HG03108 (cell line): ENCODE data around the gene CLIC4.
"Not testable (repeated sequence)": the region's sequence is repeated elsewhere in the genome, so short reads cannot be mapped to it uniquely, and the experiment has no call there.

Source experiments
- ATAC-seq: cut with Tn5 transposase; IDR thresholded peaks from one replicate; pipeline ENCODE4 v1.9.1; 2021; ENCODE audit warnings: moderate library complexity; ENCODE audit not compliant: unreplicated experiment

Gene CLIC4

GRCh38 chr1:24744911-24745710 is at the start of gene CLIC4:
Gene CLIC4, plus strand, starts transcription at chr1:24745447. Its CDS starts 107 bp downstream, at chr1:24745554.
- ATAC-seq = peak; percentile 65

- ATAC-seq = no peak
Observed at GRCh38 chr1:24696041-24696755, 49.0 kb upstream of the CLIC4 start.

GRCh38 chr1:24696756-24697330 is 48.4 kb upstream of the CLIC4 start:
- ATAC-seq = no peak

GRCh38 chr1:24697453-24698001 is 47.7 kb upstream of the CLIC4 start:
- ATAC-seq = not testable (repeated sequence)

GRCh38 chr1:24698326-24698725 is 46.9 kb upstream of the CLIC4 start:
- ATAC-seq = not testable (repeated sequence)

- no peak for ATAC-seq
Observed at GRCh38 chr1:24699628-24700027, 45.6 kb upstream of the CLIC4 start.

GRCh38 chr1:24702511-24703293 is 42.5 kb upstream of the CLIC4 start:
- ATAC-seq = no peak

GRCh38 chr1:24704411-24705259 is 40.6 kb upstream of the CLIC4 start:
- no peak for ATAC-seq

- peak; percentile 69 for ATAC-seq
Observed at GRCh38 chr1:24705260-24706073, 39.8 kb upstream of the CLIC4 start.

GRCh38 chr1:24706074-24706389 is 39.2 kb upstream of the CLIC4 start:
- not testable (repeated sequence) for ATAC-seq

- no peak for ATAC-seq
Observed at GRCh38 chr1:24707687-24708086, 37.6 kb upstream of the CLIC4 start.

- ATAC-seq = no peak
Observed at GRCh38 chr1:24708938-24709337, 36.3 kb upstream of the CLIC4 start.

- no peak for ATAC-seq
Observed at GRCh38 chr1:24709791-24710441, 35.3 kb upstream of the CLIC4 start.

GRCh38 chr1:24711329-24711728 is 33.9 kb upstream of the CLIC4 start:
- no peak for ATAC-seq

- ATAC-seq = no peak
Observed at GRCh38 chr1:24713176-24713575, 32.1 kb upstream of the CLIC4 start.

- ATAC-seq = no peak
Observed at GRCh38 chr1:24713736-24714135, 31.5 kb upstream of the CLIC4 start.

GRCh38 chr1:24714859-24715520 is 30.3 kb upstream of the CLIC4 start:
- no peak for ATAC-seq

- no peak for ATAC-seq
Observed at GRCh38 chr1:24715658-24716057, 29.6 kb upstream of the CLIC4 start.
